OCI-LY3 (cell line): ENCODE data around the gene NLRC3.

Experiments used
- H2AFZ ChIP-seq: fragments of 200-600, 300-600 bp; shearing (Covaris generic); 2 replicates; pipeline ENCODE4 v1.6.0; 2014; ENCODE audit warnings: antibody characterized with exemption, low read depth, low read length
- H3K27ac ChIP-seq: fragments of 200-600, 300-600 bp; sonication (generic); 2 replicates; pipeline ENCODE4 v1.5.1; 2014; ENCODE audit warnings: mild to moderate bottlenecking, low read length, moderate library complexity, mixed read lengths
- H3K27me3 ChIP-seq: fragments of 200-600, 300-600 bp; sonication (generic); 2 replicates; pipeline ENCODE4 v1.6.1; 2014; ENCODE audit warnings: low read depth, low read length, mixed read lengths
- H3K36me3 ChIP-seq: fragments of 200-600, 300-600 bp; sonication (generic); replicated peaks from 2 replicates; pipeline ENCODE3; 2014; ENCODE audit warnings: low read depth, low read length, mixed read lengths
- H3K4me1 ChIP-seq: fragments of 300-600, 200-600 bp; sonication (generic); 2 replicates; pipeline ENCODE4 v1.6.1; 2014; ENCODE audit warnings: low read length, mixed read lengths
- H3K4me2 ChIP-seq: fragments of 200-600, 300-600 bp; sonication (generic); 2 replicates; pipeline ENCODE4 v1.6.1; 2014; ENCODE audit warnings: low read length, mixed read lengths
- H3K4me3 ChIP-seq: fragments of 300-600, 200-600 bp; sonication (generic); 2 replicates; pipeline ENCODE4 v1.5.1; 2014; ENCODE audit warnings: antibody characterized with exemption, mild to moderate bottlenecking, low read length, moderate library complexity
- H3K79me2 ChIP-seq: fragments of 300-600, 200-600 bp; shearing (Covaris generic); 2 replicates; pipeline ENCODE4 v1.6.1; 2014; ENCODE audit warnings: mild to moderate bottlenecking, low read length, mixed read lengths
- H3K9ac ChIP-seq: fragments of 300-600, 200-600 bp; shearing (Covaris generic); 2 replicates; pipeline ENCODE4 v1.6.0; 2014; ENCODE audit warnings: mild to moderate bottlenecking, low read length, moderate library complexity
- H3K9me3 ChIP-seq: fragments of 200-600, 300-600 bp; shearing (Covaris generic); 2 replicates; pipeline ENCODE4 v1.6.1; 2014; ENCODE audit warnings: low read length, mixed read lengths; ENCODE audit not compliant: insufficient read depth
- H4K20me1 ChIP-seq: fragments of 200-600, 300-600 bp; sonication (generic); 2 replicates; pipeline ENCODE4 v1.6.1; 2016; ENCODE audit warnings: low read length, mixed read lengths; ENCODE audit not compliant: insufficient read depth
- EZH2phosphoT487 ChIP-seq: fragments of 200-600 bp; shearing (Covaris generic); IDR thresholded peaks from 2 replicates; pipeline ENCODE4 v1.6.1; 2018; ENCODE audit warnings: antibody characterized with exemption, mixed run types, low read depth
- TF ChIP-seq, protein P1 (sequence below): fragments of 200-600, 300-600 bp; sonication (generic); IDR thresholded peaks from 2 replicates; pipeline ENCODE4 v1.5.1; 2014; ENCODE audit warnings: antibody characterized with exemption, low read length, low read depth

Gene NLRC3

DNA sequence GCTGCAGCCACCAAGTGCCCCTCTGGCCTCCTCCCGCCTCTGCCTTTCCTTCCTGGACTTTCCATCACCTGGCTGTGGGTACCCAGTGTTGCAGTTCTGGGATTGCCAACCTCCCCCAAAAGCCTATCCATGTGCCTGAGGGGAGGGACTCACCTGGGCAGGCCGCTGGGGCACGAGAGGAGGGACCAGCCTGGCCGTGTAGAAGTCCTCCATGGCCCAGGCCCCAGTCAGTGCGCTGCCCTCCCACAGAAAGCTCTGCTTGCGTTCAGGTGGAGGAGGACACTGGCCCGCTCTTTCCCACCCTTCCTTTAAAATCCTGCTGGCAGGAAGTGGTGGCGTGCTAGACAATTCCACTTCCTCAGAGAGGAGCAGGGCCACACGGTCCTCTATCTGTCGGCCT, 20.0 kb upstream of the NLRC3 start:
- H3K27me3 ChIP-seq, result no peaks in the 10 kb centered on the region
- TF ChIP-seq EZH2phosphoT487, result no peak
- TF ChIP-seq, protein P1, sequence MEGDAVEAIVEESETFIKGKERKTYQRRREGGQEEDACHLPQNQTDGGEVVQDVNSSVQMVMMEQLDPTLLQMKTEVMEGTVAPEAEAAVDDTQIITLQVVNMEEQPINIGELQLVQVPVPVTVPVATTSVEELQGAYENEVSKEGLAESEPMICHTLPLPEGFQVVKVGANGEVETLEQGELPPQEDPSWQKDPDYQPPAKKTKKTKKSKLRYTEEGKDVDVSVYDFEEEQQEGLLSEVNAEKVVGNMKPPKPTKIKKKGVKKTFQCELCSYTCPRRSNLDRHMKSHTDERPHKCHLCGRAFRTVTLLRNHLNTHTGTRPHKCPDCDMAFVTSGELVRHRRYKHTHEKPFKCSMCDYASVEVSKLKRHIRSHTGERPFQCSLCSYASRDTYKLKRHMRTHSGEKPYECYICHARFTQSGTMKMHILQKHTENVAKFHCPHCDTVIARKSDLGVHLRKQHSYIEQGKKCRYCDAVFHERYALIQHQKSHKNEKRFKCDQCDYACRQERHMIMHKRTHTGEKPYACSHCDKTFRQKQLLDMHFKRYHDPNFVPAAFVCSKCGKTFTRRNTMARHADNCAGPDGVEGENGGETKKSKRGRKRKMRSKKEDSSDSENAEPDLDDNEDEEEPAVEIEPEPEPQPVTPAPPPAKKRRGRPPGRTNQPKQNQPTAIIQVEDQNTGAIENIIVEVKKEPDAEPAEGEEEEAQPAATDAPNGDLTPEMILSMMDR, result no peak
- H3K27ac ChIP-seq, result no peak overlapping the region
- H4K20me1 ChIP-seq, result no peaks in the 10 kb centered on the region
- 0 out of 2 replicates have a peak, but pooled peaks cover 4% of the 10 kb centered on the region for H3K9me3 ChIP-seq
- no peak overlapping the region for H3K4me3 ChIP-seq
- H3K9ac ChIP-seq, result no peak overlapping the region
- no peak overlapping the region for H2AFZ ChIP-seq
- no peaks in the 10 kb centered on the region for H3K79me2 ChIP-seq
- H3K4me1 ChIP-seq, result no peaks in the 10 kb centered on the region
- H3K4me2 ChIP-seq, result no peak overlapping the region
- H3K36me3 ChIP-seq, result peaks cover 23% of the 10 kb centered on the region

DNA sequence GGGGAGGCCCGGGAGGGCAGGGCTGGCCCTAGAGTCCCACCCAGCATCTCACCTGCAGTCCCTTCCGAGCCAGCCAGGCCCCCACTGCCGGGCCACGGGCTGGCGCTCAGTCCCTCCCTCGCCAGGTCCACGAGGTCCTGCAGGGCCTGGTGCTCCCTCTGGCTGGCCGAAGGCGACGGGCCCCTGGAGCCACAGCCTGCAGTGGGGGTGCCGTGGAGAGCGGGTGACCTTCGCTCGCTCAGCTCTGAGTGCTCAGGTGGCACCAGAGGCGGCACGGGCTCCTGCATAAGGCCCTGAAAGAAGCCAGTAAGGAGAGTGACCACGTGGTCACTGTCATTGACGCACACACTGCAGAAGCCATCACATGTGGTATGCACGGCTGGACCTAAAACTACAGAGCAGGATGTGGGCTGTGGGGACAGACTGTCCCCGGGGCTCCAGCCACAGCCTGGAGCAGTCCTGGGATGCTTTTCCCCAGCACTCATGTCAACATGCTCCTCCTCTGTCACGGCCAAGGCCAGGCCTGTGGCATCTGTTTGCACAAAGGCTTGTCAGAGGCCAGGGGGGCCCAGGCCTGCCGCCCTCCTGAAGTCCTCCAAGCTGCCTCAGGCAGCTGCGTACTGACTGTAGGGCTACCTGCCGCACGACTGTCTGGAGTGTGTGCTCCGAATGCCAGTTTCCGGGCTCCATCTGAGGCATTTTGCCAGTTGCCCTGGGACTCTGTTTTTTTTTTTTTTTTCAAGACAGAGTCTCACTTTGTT, 19.1 kb upstream of the NLRC3 start:
- no peaks in the 10 kb centered on the region for H3K4me1 ChIP-seq
- peaks cover 18% of the 10 kb centered on the region for H3K36me3 ChIP-seq
- no peaks in the 10 kb centered on the region for H4K20me1 ChIP-seq
- no peaks in the 10 kb centered on the region for H3K79me2 ChIP-seq
- H3K27ac ChIP-seq, result no peak overlapping the region
- H3K4me3 ChIP-seq, result no peak overlapping the region
- H2AFZ ChIP-seq, result no peak overlapping the region
- 0 out of 2 replicates have a peak, but pooled peaks cover 4% of the 10 kb centered on the region for H3K9me3 ChIP-seq
- no peak for TF ChIP-seq EZH2phosphoT487
- TF ChIP-seq, protein P1, result no peak
- no peak overlapping the region for H3K4me2 ChIP-seq
- no peak overlapping the region for H3K9ac ChIP-seq
- no peaks in the 10 kb centered on the region for H3K27me3 ChIP-seq

DNA sequence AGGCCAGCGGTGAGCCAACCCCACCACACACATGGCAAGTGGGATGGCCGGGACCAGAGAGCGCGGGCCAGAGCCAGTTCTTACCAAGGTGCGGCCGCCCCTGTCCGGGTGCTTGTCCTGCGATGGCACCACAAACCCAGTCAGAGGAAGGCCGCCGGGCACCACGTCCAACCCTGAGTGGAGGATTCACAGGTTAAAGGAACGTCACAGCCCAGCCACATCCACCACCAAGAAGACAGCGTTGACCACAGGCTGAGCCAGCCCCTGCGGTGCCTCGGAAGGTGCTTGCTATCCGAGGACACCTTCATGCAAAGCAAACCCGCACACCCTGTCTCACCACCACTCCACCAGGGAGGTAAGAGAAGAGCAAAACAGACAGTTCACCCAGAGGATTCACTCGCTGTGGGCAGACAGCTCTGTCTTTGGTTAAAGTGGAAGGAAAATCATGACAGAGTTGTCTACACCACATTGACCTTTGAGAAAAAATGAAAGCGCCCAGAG, 18.4 kb upstream of the NLRC3 start:
- Histone ChIP-seq H3K9ac (no peak overlapping the region), H3K27me3 (no peaks in the 10 kb centered on the region), H3K36me3 (peaks cover 12% of the 10 kb centered on the region), H3K9me3 (0 out of 2 replicates have a peak, but pooled peaks cover 4% of the 10 kb centered on the region), H3K4me2 (no peak overlapping the region), H4K20me1 (no peaks in the 10 kb centered on the region), H3K4me3 (no peak overlapping the region), H3K79me2 (no peaks in the 10 kb centered on the region), H3K27ac (no peak overlapping the region), H3K4me1 (no peaks in the 10 kb centered on the region), H2AFZ (no peak overlapping the region)
- no peak for TF ChIP-seq EZH2phosphoT487
- TF ChIP-seq, protein P1, result no peak

DNA sequence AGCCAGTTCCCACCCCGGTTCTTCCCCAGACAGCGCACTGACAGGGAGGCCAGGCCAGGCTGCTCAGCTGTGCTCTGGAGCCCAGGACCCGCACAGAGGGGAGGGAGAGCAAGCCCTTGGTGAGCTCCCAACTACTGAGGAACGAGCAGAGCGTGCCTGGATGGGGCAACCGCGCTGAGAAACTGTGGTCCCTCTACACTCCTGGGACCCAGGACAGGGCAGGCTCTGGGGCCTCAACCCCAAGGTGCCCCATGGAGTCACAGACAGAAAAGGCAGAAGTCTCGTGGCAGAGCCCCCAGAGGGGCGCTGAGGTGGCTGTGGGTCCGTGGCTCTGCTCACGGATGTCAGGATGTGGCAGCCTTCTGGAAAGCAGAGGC, 17.9 kb upstream of the NLRC3 start:
- Histone ChIP-seq H3K4me2 (no peak overlapping the region), H2AFZ (no peak overlapping the region), H3K4me3 (no peak overlapping the region), H4K20me1 (no peaks in the 10 kb centered on the region), H3K4me1 (no peaks in the 10 kb centered on the region), H3K27ac (no peak overlapping the region), H3K79me2 (no peaks in the 10 kb centered on the region), H3K9me3 (0 out of 2 replicates have a peak, but pooled peaks cover 4% of the 10 kb centered on the region), H3K27me3 (no peaks in the 10 kb centered on the region), H3K9ac (no peak overlapping the region), H3K36me3 (peaks cover 10% of the 10 kb centered on the region)
- TF ChIP-seq, protein P1, result no peak
- TF ChIP-seq EZH2phosphoT487, result no peak
